ENCODE measurements around the gene TMEM243.

DNA sequence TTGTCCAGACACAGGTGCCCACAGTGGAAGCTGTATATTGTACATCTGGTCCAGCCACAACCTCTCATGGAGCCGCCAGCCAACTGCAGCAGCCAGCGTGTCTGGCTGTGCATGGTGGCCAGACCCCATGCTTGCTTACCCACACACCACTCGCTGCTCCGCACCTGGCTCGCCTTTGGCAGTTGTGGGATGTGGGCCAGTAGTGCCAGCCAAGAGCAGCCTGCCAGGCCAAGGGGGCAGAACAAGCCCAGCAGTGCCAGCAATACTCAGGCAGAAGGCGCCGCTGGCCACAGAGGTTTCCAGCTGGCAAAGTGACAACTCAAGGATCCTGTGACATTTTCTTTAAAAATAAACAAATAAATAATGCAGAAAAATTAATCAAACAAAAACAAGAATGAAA lies 11.7 kb upstream of the TMEM243 start:
- TF ChIP-seq, protein P1, sequence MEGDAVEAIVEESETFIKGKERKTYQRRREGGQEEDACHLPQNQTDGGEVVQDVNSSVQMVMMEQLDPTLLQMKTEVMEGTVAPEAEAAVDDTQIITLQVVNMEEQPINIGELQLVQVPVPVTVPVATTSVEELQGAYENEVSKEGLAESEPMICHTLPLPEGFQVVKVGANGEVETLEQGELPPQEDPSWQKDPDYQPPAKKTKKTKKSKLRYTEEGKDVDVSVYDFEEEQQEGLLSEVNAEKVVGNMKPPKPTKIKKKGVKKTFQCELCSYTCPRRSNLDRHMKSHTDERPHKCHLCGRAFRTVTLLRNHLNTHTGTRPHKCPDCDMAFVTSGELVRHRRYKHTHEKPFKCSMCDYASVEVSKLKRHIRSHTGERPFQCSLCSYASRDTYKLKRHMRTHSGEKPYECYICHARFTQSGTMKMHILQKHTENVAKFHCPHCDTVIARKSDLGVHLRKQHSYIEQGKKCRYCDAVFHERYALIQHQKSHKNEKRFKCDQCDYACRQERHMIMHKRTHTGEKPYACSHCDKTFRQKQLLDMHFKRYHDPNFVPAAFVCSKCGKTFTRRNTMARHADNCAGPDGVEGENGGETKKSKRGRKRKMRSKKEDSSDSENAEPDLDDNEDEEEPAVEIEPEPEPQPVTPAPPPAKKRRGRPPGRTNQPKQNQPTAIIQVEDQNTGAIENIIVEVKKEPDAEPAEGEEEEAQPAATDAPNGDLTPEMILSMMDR (IDR thresholded peaks at IDR 0.05) = no peak
- no peak for TF ChIP-seq POLR2A (IDR thresholded peaks at IDR 0.05)
